HepG2 (cell line): ENCODE data around the gene LAMTOR2. TPM values are rescaled to one million over a fixed set of nuclear protein-coding genes. Genes with fewer than 3 reads are reported as not detected.

Experiments used
- FOXC1 ChIP-seq: sonication (generic); formaldehyde crosslinking; IDR thresholded peaks from 2 replicates; pipeline ENCODE4 v1.8.0; 2022; ENCODE audit warnings: mild to moderate bottlenecking, missing genetic modification reagents, borderline replicate concordance
- HNF4G ChIP-seq, 2 experiments: sonication (generic) in 1 of 2; formaldehyde crosslinking in 1 of 2; IDR thresholded peaks; 2 replicates each; pipeline versions ENCODE4 v1.4.0 to v1.6.1; 2011 to 2020; ENCODE audit warnings: borderline replicate concordance in 2 of 2, low read depth in 2 of 2, mild to moderate bottlenecking in 2 of 2, low read length in 1 of 2, missing genetic modification reagents in 1 of 2, moderate library complexity in 1 of 2
- MED8 ChIP-seq: sonication (generic); formaldehyde crosslinking; IDR thresholded peaks from 2 replicates; pipeline ENCODE4 v1.8.1; 2023; ENCODE audit warnings: mild to moderate bottlenecking, missing genetic modification reagents; ENCODE audit not compliant: insufficient replicate concordance
- MYC ChIP-seq: sonication (generic); formaldehyde crosslinking; IDR thresholded peaks from 2 replicates; pipeline ENCODE4 v1.9.0; 2021; ENCODE audit warnings: missing genetic modification reagents, borderline replicate concordance
- NCOA2 ChIP-seq: sonication (generic); formaldehyde crosslinking; IDR thresholded peaks from 2 replicates; pipeline ENCODE4 v1.8.0; 2022; ENCODE audit warnings: inconsistent platforms
- SAP130 ChIP-seq: IDR thresholded peaks from 2 replicates; pipeline ENCODE4 v1.6.1; 2016; ENCODE audit warnings: low read depth
- SIX1 ChIP-seq: sonication (generic); formaldehyde crosslinking; IDR thresholded peaks from 2 replicates; pipeline ENCODE4 v1.4.0; 2020; ENCODE audit warnings: missing genetic modification reagents, borderline replicate concordance
- TAF1 ChIP-seq: sonication (generic); formaldehyde crosslinking; IDR thresholded peaks from 2 replicates; pipeline ENCODE4 v1.4.0; 2020; ENCODE audit warnings: missing genetic modification reagents
- TBX3 ChIP-seq: fragments of 450-650 bp; IDR thresholded peaks from 2 replicates; pipeline ENCODE4 v1.6.1; 2017; ENCODE audit warnings: antibody characterized with exemption, mild to moderate bottlenecking, inconsistent platforms, borderline replicate concordance
- ZNF335 ChIP-seq: sonication (generic); formaldehyde crosslinking; IDR thresholded peaks from 2 replicates; pipeline ENCODE4 v1.4.0; 2020; ENCODE audit warnings: missing genetic modification reagents
- ZNF775 ChIP-seq: sonication (generic); formaldehyde crosslinking; IDR thresholded peaks from 2 replicates; pipeline ENCODE4 v1.4.0; 2020; ENCODE audit warnings: missing genetic modification reagents, mild to moderate bottlenecking, moderate library complexity, borderline replicate concordance
- polyA plus RNA-seq, 8 experiments: library from polyadenylated mRNA; depleted of rRNA in 3 of 8; stranded (reverse) in 7 of 8; unstranded in 1 of 8; fragments of >200 nt; fragmentation: Illumina TruSeq in 4 of 8; extraction: Trizol in 4 of 8; gene quantifications; 2 replicates each; pipeline versions ENCODE4 v1.2.1 to v1.2.3, GENCODE V29; 2011 to 2016; ENCODE audit warnings: low read depth in 4 of 8, missing spikeins in 1 of 8, mixed read lengths in 1 of 8; ENCODE audit not compliant: insufficient read depth in 1 of 8
- total RNA-seq, 5 experiments: library from RNA; depleted of rRNA; stranded (reverse); fragments of >200 nt; fragmentation: Illumina TruSeq; extraction: Trizol; gene quantifications; 2 replicates each; pipeline ENCODE4 v1.2.3, GENCODE V29; 2016; ENCODE audit warnings: low read depth in 1 of 5
- TF ChIP-seq, protein P1 (sequence below): sonication (generic); formaldehyde crosslinking; IDR thresholded peaks from 2 replicates; pipeline ENCODE4 v1.9.0; 2022; ENCODE audit warnings: missing genetic modification reagents, mild to moderate bottlenecking, borderline replicate concordance
- TF ChIP-seq, protein P2 (sequence below): IDR thresholded peaks from 2 replicates; pipeline ENCODE4 v1.6.1; 2016; ENCODE audit warnings: missing genetic modification reagents, missing compliant biosample characterization
- TF ChIP-seq, protein P3 (sequence below): sonication (generic); IDR thresholded peaks from 2 replicates; pipeline ENCODE4 v1.6.1; 2016; ENCODE audit warnings: low read depth, borderline replicate concordance
- TF ChIP-seq, protein P4 (sequence below): sonication (generic); formaldehyde crosslinking; IDR thresholded peaks from 2 replicates; pipeline ENCODE4 v1.8.0; 2022; ENCODE audit warnings: missing genetic modification reagents, mild to moderate bottlenecking, moderate library complexity, borderline replicate concordance
- TF ChIP-seq, protein P5 (sequence below): sonication (generic); formaldehyde crosslinking; IDR thresholded peaks from 2 replicates; pipeline ENCODE4 v1.9.0; 2021; ENCODE audit warnings: missing genetic modification reagents, borderline replicate concordance
- TF ChIP-seq, protein P6 (sequence below): sonication (generic); formaldehyde crosslinking; IDR thresholded peaks from 2 replicates; pipeline ENCODE4 v1.4.0; 2020; ENCODE audit warnings: missing genetic modification reagents

The LAMTOR2 gene
- total and polyA plus RNA-seq, 2 of the 13 experiments (the other 11 are each of a cell fraction or from before 2014, with no cell fraction given): 36.5 to 66.4 TPM

DNA sequence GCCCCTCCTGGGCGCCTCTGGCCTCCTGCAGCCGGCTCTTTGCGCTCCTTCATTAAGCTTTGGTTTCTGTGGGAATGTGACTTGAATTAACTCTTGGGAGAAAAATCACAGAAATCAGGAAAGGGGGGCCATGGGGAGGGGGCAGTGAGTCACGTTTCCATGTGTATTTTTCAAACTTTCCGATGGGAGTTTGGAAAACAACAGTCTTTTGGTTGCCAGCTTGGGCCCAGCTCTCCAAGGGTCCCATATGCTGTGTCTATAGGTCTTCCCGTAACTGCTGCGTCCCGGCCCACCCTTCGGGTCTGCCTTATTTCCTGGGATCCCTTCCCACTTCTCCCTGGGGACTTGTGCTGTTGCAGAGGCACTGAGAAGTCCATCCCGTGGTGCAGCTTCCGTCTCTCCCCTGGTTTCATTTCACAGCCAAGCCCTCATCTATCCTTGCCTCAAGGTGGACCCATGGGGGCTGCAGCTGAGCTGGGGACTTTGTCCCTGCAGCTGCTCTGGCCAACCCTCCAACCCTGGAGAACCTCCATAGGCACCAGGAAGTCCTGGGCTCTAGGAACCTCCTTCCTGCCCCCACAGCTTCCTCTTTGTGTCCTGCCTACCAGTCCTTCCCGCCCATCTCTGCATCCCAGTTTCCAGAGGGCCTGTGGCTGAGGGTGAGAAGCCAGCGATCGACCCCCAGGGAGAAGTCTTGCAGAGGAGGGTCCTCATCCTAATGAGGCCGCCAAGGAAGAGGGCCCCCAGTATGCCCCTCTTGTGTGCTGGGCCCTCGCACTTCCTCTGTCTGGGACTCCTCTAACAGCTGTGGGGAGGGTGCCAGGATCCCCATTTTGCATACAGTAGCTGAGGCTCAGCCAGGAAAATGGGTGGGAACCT, 48.3 kb downstream of the LAMTOR2 start (continued):
- TF ChIP-seq, protein P1, sequence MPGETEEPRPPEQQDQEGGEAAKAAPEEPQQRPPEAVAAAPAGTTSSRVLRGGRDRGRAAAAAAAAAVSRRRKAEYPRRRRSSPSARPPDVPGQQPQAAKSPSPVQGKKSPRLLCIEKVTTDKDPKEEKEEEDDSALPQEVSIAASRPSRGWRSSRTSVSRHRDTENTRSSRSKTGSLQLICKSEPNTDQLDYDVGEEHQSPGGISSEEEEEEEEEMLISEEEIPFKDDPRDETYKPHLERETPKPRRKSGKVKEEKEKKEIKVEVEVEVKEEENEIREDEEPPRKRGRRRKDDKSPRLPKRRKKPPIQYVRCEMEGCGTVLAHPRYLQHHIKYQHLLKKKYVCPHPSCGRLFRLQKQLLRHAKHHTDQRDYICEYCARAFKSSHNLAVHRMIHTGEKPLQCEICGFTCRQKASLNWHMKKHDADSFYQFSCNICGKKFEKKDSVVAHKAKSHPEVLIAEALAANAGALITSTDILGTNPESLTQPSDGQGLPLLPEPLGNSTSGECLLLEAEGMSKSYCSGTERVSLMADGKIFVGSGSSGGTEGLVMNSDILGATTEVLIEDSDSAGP: no peak
- no peak for TF ChIP-seq NCOA2 (CRISPR knock-in tag)
- TF ChIP-seq ZNF775 (CRISPR knock-in tag): no peak
- TF ChIP-seq, protein P2, sequence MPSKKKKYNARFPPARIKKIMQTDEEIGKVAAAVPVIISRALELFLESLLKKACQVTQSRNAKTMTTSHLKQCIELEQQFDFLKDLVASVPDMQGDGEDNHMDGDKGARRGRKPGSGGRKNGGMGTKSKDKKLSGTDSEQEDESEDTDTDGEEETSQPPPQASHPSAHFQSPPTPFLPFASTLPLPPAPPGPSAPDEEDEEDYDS (CRISPR knock-in tag): 0 out of 2 replicates have a peak, but pooled peaks have one; percentile 15
- TF ChIP-seq, protein P3, sequence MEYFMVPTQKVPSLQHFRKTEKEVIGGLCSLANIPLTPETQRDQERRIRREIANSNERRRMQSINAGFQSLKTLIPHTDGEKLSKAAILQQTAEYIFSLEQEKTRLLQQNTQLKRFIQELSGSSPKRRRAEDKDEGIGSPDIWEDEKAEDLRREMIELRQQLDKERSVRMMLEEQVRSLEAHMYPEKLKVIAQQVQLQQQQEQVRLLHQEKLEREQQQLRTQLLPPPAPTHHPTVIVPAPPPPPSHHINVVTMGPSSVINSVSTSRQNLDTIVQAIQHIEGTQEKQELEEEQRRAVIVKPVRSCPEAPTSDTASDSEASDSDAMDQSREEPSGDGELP: peak; percentile 73; the same call in 1 of the 2 replicates
- peak; percentile 22; the same call in 1 of the 2 replicates for TF ChIP-seq MYC (CRISPR knock-in tag)
- TF ChIP-seq HNF4G (IDR thresholded peaks at IDR 0.05; ENCODE audit: borderline replicate concordance, low read depth, low read length): peak; percentile 40; the same call in 1 of the 2 replicates
- no peak for TF ChIP-seq HNF4G (CRISPR knock-in tag; IDR thresholded peaks at IDR 0.05; ENCODE audit: borderline replicate concordance, low read depth)
- no peak for TF ChIP-seq MED8 (CRISPR knock-in tag)
- TF ChIP-seq, protein P4, sequence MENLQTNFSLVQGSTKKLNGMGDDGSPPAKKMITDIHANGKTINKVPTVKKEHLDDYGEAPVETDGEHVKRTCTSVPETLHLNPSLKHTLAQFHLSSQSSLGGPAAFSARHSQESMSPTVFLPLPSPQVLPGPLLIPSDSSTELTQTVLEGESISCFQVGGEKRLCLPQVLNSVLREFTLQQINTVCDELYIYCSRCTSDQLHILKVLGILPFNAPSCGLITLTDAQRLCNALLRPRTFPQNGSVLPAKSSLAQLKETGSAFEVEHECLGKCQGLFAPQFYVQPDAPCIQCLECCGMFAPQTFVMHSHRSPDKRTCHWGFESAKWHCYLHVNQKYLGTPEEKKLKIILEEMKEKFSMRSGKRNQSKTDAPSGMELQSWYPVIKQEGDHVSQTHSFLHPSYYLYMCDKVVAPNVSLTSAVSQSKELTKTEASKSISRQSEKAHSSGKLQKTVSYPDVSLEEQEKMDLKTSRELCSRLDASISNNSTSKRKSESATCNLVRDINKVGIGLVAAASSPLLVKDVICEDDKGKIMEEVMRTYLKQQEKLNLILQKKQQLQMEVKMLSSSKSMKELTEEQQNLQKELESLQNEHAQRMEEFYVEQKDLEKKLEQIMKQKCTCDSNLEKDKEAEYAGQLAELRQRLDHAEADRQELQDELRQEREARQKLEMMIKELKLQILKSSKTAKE (CRISPR knock-in tag): no peak
- TF ChIP-seq FOXC1 (CRISPR knock-in tag): no peak
- 0 out of 2 replicates have a peak, but pooled peaks have one; percentile 12 for TF ChIP-seq SAP130 (CRISPR knock-in tag)
- 0 out of 2 replicates have a peak, but pooled peaks have one; percentile 8 for TF ChIP-seq TAF1 (CRISPR knock-in tag)
- TF ChIP-seq ZNF335 (CRISPR knock-in tag): no peak
- no peak for TF ChIP-seq SIX1 (CRISPR knock-in tag)
- TF ChIP-seq, protein P5, sequence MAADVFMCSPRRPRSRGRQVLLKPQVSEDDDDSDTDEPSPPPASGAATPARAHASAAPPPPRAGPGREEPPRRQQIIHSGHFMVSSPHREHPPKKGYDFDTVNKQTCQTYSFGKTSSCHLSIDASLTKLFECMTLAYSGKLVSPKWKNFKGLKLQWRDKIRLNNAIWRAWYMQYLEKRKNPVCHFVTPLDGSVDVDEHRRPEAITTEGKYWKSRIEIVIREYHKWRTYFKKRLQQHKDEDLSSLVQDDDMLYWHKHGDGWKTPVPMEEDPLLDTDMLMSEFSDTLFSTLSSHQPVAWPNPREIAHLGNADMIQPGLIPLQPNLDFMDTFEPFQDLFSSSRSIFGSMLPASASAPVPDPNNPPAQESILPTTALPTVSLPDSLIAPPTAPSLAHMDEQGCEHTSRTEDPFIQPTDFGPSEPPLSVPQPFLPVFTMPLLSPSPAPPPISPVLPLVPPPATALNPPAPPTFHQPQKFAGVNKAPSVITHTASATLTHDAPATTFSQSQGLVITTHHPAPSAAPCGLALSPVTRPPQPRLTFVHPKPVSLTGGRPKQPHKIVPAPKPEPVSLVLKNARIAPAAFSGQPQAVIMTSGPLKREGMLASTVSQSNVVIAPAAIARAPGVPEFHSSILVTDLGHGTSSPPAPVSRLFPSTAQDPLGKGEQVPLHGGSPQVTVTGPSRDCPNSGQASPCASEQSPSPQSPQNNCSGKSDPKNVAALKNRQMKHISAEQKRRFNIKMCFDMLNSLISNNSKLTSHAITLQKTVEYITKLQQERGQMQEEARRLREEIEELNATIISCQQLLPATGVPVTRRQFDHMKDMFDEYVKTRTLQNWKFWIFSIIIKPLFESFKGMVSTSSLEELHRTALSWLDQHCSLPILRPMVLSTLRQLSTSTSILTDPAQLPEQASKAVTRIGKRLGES (CRISPR knock-in tag): no peak
- TF ChIP-seq TBX3: no peak
- TF ChIP-seq, protein P6, sequence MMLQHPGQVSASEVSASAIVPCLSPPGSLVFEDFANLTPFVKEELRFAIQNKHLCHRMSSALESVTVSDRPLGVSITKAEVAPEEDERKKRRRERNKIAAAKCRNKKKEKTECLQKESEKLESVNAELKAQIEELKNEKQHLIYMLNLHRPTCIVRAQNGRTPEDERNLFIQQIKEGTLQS (CRISPR knock-in tag): no peak
